Loucy (cell line): Measurements from ENCODE around the gene CELA1.
"Not testable (repeated sequence)": the region's sequence is repeated elsewhere in the genome, so short reads cannot be mapped to it uniquely, and the experiment has no call there.

Experiments used
- H2AFZ ChIP-seq: fragments of 200-600 bp; sonication (generic); 2 replicates; pipeline ENCODE4 v1.6.0; 2016; ENCODE audit warnings: antibody characterized with exemption, mild to moderate bottlenecking, low read length, moderate library complexity
- H3F3A ChIP-seq: fragments of 200-600 bp; 2 replicates; pipeline ENCODE4 v1.6.0; 2016; ENCODE audit warnings: antibody characterized with exemption, low read depth, mild to moderate bottlenecking
- H3K27me3 ChIP-seq: fragments of 200-600 bp; sonication (generic); 2 replicates; pipeline ENCODE4 v1.6.1; 2014; ENCODE audit warnings: low read length, mild to moderate bottlenecking; ENCODE audit not compliant: insufficient read depth, poor library complexity, severe bottlenecking
- H3K36me3 ChIP-seq: fragments of 200-600 bp; sonication (generic); 2 replicates; pipeline ENCODE4 v1.6.1; 2016; ENCODE audit warnings: low read length; ENCODE audit not compliant: insufficient read depth
- H3K4me1 ChIP-seq: fragments of 200-600 bp; sonication (generic); 2 replicates; pipeline ENCODE4 v1.5.1; 2014; ENCODE audit warnings: low read length, mild to moderate bottlenecking; ENCODE audit not compliant: insufficient read depth, poor library complexity, severe bottlenecking
- H3K4me2 ChIP-seq: fragments of 200-600 bp; sonication (generic); 2 replicates; pipeline ENCODE4 v1.6.0; 2014; ENCODE audit warnings: antibody characterized with exemption, low read length, low read depth, mild to moderate bottlenecking; ENCODE audit not compliant: poor library complexity, severe bottlenecking
- H3K4me3 ChIP-seq: fragments of 200-600 bp; sonication (generic); 2 replicates; pipeline ENCODE4 v1.5.1; 2014; ENCODE audit warnings: low read length, mild to moderate bottlenecking, mixed read lengths; ENCODE audit not compliant: poor library complexity, severe bottlenecking
- H3K79me2 ChIP-seq: fragments of 200-600 bp; sonication (generic); 2 replicates; pipeline ENCODE4 v1.6.1; 2014; ENCODE audit warnings: low read length; ENCODE audit not compliant: insufficient read depth
- H3K9ac ChIP-seq: fragments of 200-600 bp; sonication (generic); 2 replicates; pipeline ENCODE4 v1.6.0; 2014; ENCODE audit warnings: mild to moderate bottlenecking, low read depth, low read length, moderate library complexity; ENCODE audit not compliant: poor library complexity, severe bottlenecking
- H3K9me2 ChIP-seq: fragments of 200-600 bp; sonication (generic); replicated peaks from 2 replicates; pipeline ENCODE4 v1.6.1; 2016; ENCODE audit warnings: low read depth, low read length, mixed read lengths
- H3K9me3 ChIP-seq: fragments of 200-600 bp; sonication (generic); 2 replicates; pipeline ENCODE4 v1.6.1; 2014; ENCODE audit warnings: mild to moderate bottlenecking, antibody characterized with exemption, low read length, low read depth; ENCODE audit not compliant: insufficient read depth
- H4K20me1 ChIP-seq: fragments of 200-600 bp; sonication (generic); 2 replicates; pipeline ENCODE4 v1.6.0; 2014; ENCODE audit warnings: antibody characterized with exemption, low read length, mild to moderate bottlenecking; ENCODE audit not compliant: insufficient read depth, poor library complexity, severe bottlenecking
- CTCF ChIP-seq: fragments of 200-600 bp; sonication (generic); conservative IDR thresholded peaks from 2 replicates; pipeline ENCODE4 v1.5.1; 2014; ENCODE audit warnings: mild to moderate bottlenecking, antibody characterized with exemption, low read length
- EZH2phosphoT487 ChIP-seq: fragments of 200-600 bp; IDR thresholded peaks from 2 replicates; pipeline ENCODE4 v1.6.1; 2018; ENCODE audit warnings: antibody characterized with exemption, mild to moderate bottlenecking, moderate library complexity, borderline replicate concordance

Gene CELA1

GRCh38 chr12:51311389-51311788 lies 35.1 kb downstream of the CELA1 start:
- H2AFZ ChIP-seq: no peak overlapping the region
- TF ChIP-seq CTCF (no peak), EZH2phosphoT487 (no peak)
- H3K9ac ChIP-seq: no peak overlapping the region
- H3K4me3 ChIP-seq: no peak overlapping the region
- H4K20me1 ChIP-seq: no peaks in the 10 kb centered on the region
- no peaks in the 10 kb centered on the region for H3F3A ChIP-seq
- H3K36me3 ChIP-seq: no peaks in the 10 kb centered on the region
- H3K9me2 ChIP-seq: no peaks in the 10 kb centered on the region
- H3K9me3 ChIP-seq: no peaks in the 10 kb centered on the region
- no peaks in the 10 kb centered on the region for H3K79me2 ChIP-seq
- H3K27me3 ChIP-seq: no peaks in the 10 kb centered on the region
- no peak overlapping the region for H3K4me2 ChIP-seq
- no peaks in the 10 kb centered on the region for H3K4me1 ChIP-seq

DNA sequence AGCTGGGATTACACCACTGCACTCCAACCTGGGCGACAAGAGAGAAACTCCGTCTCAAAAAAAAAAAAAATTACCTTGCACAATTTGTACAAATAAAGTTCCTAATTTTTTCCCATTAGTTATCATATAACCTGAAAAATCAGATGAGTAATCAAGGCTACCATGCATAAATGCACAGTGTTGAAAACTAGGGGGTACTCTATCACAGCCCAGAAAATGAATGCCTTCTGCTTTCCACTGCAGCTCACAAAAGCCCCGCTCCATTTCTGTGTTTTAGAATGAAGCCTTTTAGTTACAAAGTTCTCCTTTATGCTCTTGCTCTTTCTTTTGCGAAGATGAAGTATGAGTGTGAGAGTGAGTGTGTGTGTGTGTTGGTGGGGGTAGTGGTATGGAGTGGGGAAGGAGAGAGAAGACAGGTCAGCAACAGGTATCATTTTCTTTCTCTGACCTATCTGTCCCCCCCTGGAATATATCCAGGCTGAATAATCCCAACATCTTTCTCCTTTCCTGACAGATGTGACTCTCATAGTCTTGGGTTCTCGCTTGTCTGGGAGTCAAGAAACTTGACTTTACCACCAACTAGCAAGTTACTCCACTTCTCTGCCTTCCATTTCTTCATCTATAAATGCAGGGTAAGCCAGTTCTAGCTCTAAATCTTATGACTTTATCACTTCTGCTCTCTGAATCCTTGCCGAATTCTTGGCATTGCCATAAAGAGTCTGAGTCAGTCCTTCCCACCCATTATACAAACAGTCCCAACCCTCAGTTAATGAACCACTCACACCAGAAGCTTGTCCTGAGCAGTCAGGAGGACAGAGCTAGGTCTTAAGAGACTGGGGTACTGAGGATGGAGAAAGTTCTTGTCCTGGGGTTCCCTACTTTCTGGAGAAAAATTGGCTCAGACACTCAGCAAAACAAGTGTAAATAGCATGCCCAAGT lies 38.6 kb downstream of the CELA1 start:
- Histone ChIP-seq H3K27me3 (no peaks in the 10 kb centered on the region), H3K9me3 (no peaks in the 10 kb centered on the region), H3K4me2 (no peak overlapping the region), H3K36me3 (peaks cover under 1% of the 10 kb centered on the region; the same call in 1 of the 2 replicates), H3F3A (no peaks in the 10 kb centered on the region), H2AFZ (no peak overlapping the region), H3K9ac (no peak overlapping the region), H3K9me2 (no peaks in the 10 kb centered on the region), H3K79me2 (no peaks in the 10 kb centered on the region), H3K4me3 (no peak overlapping the region), H4K20me1 (no peaks in the 10 kb centered on the region), H3K4me1 (no peaks in the 10 kb centered on the region)
- TF ChIP-seq CTCF (0 out of 2 replicates have a peak, but pooled peaks have one; percentile 18), EZH2phosphoT487 (no peak)

- H2AFZ ChIP-seq: no peak overlapping the region
- H3F3A ChIP-seq: no peaks in the 10 kb centered on the region
- H3K36me3 ChIP-seq: peaks cover 14% of the 10 kb centered on the region; the same call in 1 of the 2 replicates
- H3K9me2 ChIP-seq: no peaks in the 10 kb centered on the region
- no peak overlapping the region for H3K4me2 ChIP-seq
- H3K9ac ChIP-seq: no peak overlapping the region
- no peaks in the 10 kb centered on the region for H3K27me3 ChIP-seq
- no peaks in the 10 kb centered on the region for H3K4me1 ChIP-seq
- no peaks in the 10 kb centered on the region for H3K79me2 ChIP-seq
- TF ChIP-seq CTCF (no peak), EZH2phosphoT487 (no peak)
- H3K4me3 ChIP-seq: no peak overlapping the region
- H4K20me1 ChIP-seq: no peaks in the 10 kb centered on the region
- H3K9me3 ChIP-seq: no peaks in the 10 kb centered on the region
Measured at GRCh38 chr12:51306507-51306906, 40.0 kb downstream of the CELA1 start.

GRCh38 chr12:51300768-51301167 lies 45.7 kb downstream of the CELA1 start:
- H3K27me3 ChIP-seq, H3K4me1 ChIP-seq, H2AFZ ChIP-seq, H3K79me2 ChIP-seq, H3K4me2 ChIP-seq, H4K20me1 ChIP-seq, H3K9ac ChIP-seq, H3K4me3 ChIP-seq, H3K9me3 ChIP-seq, H3F3A ChIP-seq, H3K9me2 ChIP-seq: not testable (repeated sequence)
- H3K36me3 ChIP-seq: peaks cover 58% of the 10 kb centered on the region; the same call in 1 of the 2 replicates
